ENCODE results near the gene COPS7A. TPM values are rescaled to one million over a fixed set of nuclear protein-coding genes. Genes with fewer than 3 reads are reported as not detected.

The COPS7A gene
- total RNA-seq, 2 donors from 2014 or later, result 33.3 to 47.6 TPM

DNA sequence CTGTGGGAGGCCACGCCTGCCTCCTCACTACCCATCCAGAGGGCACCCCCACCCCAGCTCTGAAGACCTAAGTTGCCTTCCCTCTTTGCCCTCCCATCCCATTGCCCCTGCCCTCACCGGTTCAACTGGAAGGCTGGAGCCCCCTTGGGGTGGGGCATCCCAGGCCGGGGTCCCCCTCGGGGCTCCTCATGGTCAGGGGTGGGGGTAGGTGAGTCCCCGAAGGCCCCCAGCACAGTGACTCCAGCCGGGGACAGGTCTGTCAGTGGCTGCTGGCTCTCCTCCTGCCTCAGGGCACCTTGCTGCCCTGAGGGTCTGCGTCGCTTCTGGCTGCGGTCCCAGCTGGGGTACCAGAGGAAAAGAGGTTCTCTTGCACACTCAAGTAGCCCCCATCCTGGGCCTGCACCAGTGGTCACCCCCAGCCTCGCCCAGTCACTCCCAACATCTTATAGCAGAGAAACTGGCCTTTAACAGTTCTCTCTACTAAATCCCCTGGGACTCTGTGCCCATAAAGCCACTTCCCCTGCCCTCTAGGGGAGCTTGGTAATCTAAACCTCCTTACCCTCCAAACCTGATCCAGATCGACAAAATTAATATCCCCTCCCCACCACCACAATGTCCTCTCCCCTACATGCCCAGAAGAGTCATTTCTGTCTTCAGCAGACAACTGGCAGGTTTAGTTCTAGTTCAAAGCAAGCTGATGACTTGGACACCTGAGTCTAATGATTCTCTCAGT, 28.4 kb upstream of the COPS7A start:
- Histone ChIP-seq H3K27me3 (peaks cover 8% of the 10 kb centered on the region), H3K27ac (no peak overlapping the region), H3K4me3 (no peak overlapping the region), H3K4me1 (no peaks in the 10 kb centered on the region), H3K9ac (ENCODE audit: low read depth in 2 of 2, low read length in 2 of 2) (no peak overlapping the region), H3K9me3 (no peaks in the 10 kb centered on the region), H3K36me3 (no peaks in the 10 kb centered on the region)
- intact Hi-C loops (cut with DNase I), result no loop called here
- no peak for DNase-seq
- TF ChIP-seq, protein P1, sequence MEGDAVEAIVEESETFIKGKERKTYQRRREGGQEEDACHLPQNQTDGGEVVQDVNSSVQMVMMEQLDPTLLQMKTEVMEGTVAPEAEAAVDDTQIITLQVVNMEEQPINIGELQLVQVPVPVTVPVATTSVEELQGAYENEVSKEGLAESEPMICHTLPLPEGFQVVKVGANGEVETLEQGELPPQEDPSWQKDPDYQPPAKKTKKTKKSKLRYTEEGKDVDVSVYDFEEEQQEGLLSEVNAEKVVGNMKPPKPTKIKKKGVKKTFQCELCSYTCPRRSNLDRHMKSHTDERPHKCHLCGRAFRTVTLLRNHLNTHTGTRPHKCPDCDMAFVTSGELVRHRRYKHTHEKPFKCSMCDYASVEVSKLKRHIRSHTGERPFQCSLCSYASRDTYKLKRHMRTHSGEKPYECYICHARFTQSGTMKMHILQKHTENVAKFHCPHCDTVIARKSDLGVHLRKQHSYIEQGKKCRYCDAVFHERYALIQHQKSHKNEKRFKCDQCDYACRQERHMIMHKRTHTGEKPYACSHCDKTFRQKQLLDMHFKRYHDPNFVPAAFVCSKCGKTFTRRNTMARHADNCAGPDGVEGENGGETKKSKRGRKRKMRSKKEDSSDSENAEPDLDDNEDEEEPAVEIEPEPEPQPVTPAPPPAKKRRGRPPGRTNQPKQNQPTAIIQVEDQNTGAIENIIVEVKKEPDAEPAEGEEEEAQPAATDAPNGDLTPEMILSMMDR (IDR thresholded peaks at IDR 0.05), result no peak

DNA sequence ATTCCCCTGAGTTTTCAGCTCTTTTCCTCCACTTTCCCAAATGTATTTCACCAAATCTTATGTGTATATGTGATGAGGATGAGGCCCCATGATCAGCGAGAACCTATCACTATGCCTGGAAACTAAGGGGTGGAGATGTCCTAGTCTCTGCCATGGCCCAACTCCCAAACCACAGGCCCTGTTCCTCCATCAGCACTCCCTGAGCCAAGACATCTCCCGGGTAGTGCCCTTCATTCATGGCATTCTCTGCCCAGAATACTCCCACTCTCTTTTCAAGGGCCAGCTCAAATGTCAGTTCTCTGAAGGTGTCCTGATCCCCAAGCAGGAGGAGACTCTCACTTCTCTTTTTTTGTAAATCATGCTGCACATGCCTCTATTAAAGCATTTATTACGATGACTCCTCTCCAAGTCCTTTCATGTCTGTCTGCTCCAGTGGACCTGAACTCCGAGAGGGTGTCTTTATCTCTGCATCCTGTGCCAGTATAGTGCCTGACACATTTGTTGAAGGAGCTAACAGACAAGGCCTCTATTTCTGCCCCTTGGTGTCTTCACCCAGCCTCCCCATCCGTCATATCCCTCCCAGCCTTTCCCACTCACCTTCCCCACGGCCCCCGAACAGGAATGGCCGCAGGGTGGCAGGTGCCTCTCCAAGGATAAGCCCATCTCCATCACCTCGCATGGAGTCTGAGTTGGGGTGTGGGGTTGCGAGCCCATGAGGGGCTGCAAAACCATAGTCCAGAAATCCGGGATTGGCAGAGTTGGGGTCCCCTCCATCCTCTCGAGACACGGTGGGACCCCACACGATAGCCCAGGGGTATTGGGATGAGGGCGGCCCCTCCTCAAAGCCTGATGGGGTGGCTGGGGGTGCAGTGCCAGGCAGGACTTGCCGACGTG, 26.9 kb upstream of the COPS7A start:
- Histone ChIP-seq H3K27ac (no peak overlapping the region), H3K9me3 (no peaks in the 10 kb centered on the region), H3K9ac (ENCODE audit: low read depth in 2 of 2, low read length in 2 of 2) (no peak overlapping the region), H3K4me3 (no peak overlapping the region), H3K4me1 (peaks cover 3% of the 10 kb centered on the region), H3K36me3 (no peaks in the 10 kb centered on the region), H3K27me3 (peaks cover 23% of the 10 kb centered on the region)
- TF ChIP-seq, protein P1 (IDR thresholded peaks at IDR 0.05), result no peak
- no peak for DNase-seq
- intact Hi-C loops (cut with DNase I), result no loop called here

DNA sequence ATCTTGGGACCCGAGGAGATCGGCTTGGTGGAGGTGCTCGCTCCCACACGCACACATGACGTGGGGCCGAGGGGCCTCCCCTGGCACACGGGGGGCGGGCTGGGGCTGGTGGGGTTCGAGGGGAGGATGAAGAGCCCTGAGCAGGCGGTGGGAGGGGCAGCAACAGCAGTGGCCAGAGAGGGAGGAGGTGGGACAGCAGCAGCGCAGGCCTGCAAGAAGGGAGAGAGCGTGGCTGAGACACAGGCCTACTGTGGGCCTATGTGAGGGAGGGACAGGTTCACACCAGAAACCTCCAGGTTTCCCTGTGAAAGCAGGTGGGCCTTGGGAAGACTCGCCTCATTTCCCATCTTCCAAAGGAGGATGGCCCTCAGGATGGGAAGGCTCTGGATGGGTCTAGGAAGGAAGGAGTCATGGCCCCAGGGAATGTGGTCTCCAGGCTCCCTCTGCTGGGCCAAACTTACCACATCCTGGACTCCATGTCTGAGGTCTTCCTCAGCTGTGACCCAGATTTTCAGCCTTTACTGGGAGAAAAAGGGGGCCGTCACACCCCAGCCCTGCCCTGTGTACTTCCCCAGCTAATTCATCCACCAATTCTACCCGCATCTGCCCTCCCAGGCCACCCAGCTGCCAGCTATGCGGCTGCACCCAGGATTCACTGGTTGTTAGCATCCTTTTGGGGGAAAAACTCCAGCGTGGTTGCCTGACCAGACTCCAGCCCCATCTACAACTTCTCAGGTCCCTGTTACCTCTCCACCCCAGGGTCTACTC, 26.1 kb upstream of the COPS7A start:
- TF ChIP-seq, protein P1 (IDR thresholded peaks at IDR 0.05), result peak; percentile 14
- intact Hi-C loops (cut with DNase I), result no loop called here
- no peaks in the 10 kb centered on the region for H3K9me3 ChIP-seq
- H3K36me3 ChIP-seq, result no peaks in the 10 kb centered on the region
- H3K27ac ChIP-seq, result no peak overlapping the region
- no peak overlapping the region for H3K9ac ChIP-seq (ENCODE audit: low read depth in 2 of 2, low read length in 2 of 2)
- H3K27me3 ChIP-seq, result peaks cover 28% of the 10 kb centered on the region
- no peak overlapping the region for H3K4me3 ChIP-seq
- peaks cover 3% of the 10 kb centered on the region for H3K4me1 ChIP-seq
- DNase-seq, result peak; percentile 40

DNA sequence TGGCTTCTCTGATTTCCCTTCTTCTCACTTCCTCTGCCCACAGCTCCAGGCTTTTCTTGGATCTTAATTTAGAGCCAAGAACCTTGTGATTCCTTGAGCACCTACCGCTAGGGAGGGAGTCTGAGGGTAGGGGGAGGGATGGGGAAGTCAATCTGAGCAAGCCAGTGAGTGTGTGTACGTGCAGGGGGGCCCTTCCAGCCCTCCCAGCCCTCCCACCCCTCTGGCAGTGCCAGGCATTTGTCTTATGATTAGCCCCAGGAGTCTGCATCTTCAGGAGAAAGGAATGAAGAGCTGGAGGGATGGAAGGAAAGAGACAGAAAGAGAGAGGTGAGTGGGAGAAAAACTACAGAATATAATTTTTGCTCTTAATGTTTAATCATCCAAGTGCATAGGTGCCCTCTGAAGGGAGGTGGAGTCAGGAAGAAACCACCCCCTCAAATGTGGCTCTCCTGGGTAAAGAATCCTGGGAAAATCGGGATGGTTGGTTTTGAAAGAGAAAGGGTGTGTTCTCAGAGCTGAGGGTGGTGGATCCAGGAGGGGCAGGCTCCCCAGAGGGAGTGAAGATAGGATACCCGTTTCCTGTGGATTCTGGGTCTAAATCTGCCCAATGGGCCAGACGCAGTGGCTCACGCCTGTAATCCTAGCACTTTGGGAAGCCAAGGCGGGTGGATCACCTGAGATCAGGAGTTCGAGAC, 25.3 kb upstream of the COPS7A start:
- Histone ChIP-seq H3K9ac (ENCODE audit: low read depth in 2 of 2, low read length in 2 of 2) (no peak overlapping the region), H3K36me3 (no peaks in the 10 kb centered on the region), H3K4me1 (peaks cover 3% of the 10 kb centered on the region), H3K27ac (no peak overlapping the region), H3K4me3 (no peak overlapping the region), H3K27me3 (peaks cover 28% of the 10 kb centered on the region), H3K9me3 (no peaks in the 10 kb centered on the region)
- DNase-seq, result no peak
- TF ChIP-seq, protein P1 (IDR thresholded peaks at IDR 0.05), result no peak
- intact Hi-C loops (cut with DNase I), result no loop called here

Measured in colonic mucosa (tissue), 4 donors.